Measurements from ENCODE around the gene TRDN.

DNA sequence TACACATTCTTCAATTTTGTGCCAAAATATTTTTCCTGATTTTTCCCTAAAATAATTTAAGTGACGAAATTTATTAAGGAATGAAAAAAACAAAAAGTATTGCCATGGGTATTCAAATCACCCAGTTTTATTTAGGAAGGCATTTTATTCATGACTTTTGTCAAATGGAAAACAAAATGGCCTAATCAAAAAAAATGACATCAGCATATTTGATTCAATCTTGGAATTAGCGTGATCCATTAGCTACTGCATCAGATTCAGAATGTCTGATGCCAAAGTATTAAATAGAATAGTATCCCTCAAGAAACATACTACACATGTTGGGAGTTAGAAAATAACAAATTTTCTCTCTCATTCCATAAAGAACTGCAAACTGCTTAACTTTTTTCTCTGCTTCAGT lies 129.2 kb downstream of the TRDN start:
- TF ChIP-seq CTCF (IDR thresholded peaks at IDR 0.05) (no peak), POLR2A (IDR thresholded peaks at IDR 0.05) (no peak)

Data from testis (tissue), 2 donors.